GM19324 (cell line): ENCODE measurements around the gene TBX19.

Source experiments
- ATAC-seq: cut with Tn5 transposase; IDR thresholded peaks from one replicate; pipeline ENCODE4 v1.9.1; 2021; ENCODE audit warnings: mild to moderate bottlenecking, moderate library complexity; ENCODE audit not compliant: unreplicated experiment, low FRiP score

The TBX19 gene

GRCh38 chr1:168317309-168317708 is 36.6 kb downstream of the TBX19 start:
- ATAC-seq, result no peak

GRCh38 chr1:168319691-168320090 is 39.0 kb downstream of the TBX19 start:
- ATAC-seq, result no peak

GRCh38 chr1:168320149-168320548 is 39.5 kb downstream of the TBX19 start:
- ATAC-seq, result no peak

GRCh38 chr1:168320800-168321450 is 40.2 kb downstream of the TBX19 start:
- no peak for ATAC-seq

- no peak for ATAC-seq
These were observed 41.3 kb downstream of the TBX19 start for GRCh38 chr1:168321945-168322344.

- no peak for ATAC-seq
These were observed 44.2 kb downstream of the TBX19 start for GRCh38 chr1:168324745-168325425.

- ATAC-seq, result no peak
These were observed 48.2 kb downstream of the TBX19 start for GRCh38 chr1:168328731-168329364.

- ATAC-seq, result no peak
These were observed 49.6 kb downstream of the TBX19 start for GRCh38 chr1:168330285-168330684.

GRCh38 chr1:168331569-168331968 is 50.9 kb downstream of the TBX19 start:
- ATAC-seq, result no peak

GRCh38 chr1:168333562-168334276 is 53.0 kb downstream of the TBX19 start:
- no peak for ATAC-seq

GRCh38 chr1:168335500-168335899 is 54.8 kb downstream of the TBX19 start:
- ATAC-seq, result no peak

GRCh38 chr1:168338589-168339503 is 58.2 kb downstream of the TBX19 start:
- no peak for ATAC-seq

GRCh38 chr1:168340781-168341482 is 60.3 kb downstream of the TBX19 start:
- ATAC-seq, result no peak

- ATAC-seq, result no peak
These were observed 60.9 kb downstream of the TBX19 start for GRCh38 chr1:168341483-168341975.

- ATAC-seq, result no peak
These were observed 62.0 kb downstream of the TBX19 start for GRCh38 chr1:168342572-168343280.

GRCh38 chr1:168343566-168343965 is 62.9 kb downstream of the TBX19 start:
- ATAC-seq, result no peak

GRCh38 chr1:168344517-168344916 is 63.8 kb downstream of the TBX19 start:
- no peak for ATAC-seq

- no peak for ATAC-seq
These were observed 65.3 kb downstream of the TBX19 start for GRCh38 chr1:168345939-168346338.

GRCh38 chr1:168347630-168348029 is 67.0 kb downstream of the TBX19 start:
- ATAC-seq, result no peak
